ENCODE results near the gene RFX3.

The RFX3 gene

DNA sequence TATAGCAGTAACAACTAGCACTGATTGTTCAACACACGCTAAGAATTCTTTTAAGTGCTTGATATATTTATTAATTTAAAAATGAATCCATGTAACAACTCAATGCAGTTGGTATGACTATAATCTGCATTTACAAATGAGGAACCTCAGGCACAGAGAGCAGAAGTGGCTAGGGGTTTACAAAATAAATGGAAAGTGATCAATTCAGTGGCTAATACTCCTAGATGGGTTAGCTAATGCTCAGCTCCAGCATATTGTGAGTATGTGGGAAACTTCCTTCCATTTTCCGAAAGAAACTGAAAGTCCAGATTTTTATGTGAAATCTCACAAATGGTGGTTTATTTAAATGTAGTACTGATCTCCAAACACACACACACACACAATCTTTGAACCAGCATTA, 128.0 kb downstream of the RFX3 start:
- no peaks in the 10 kb centered on the region for H3K9me3 ChIP-seq (ENCODE audit: control insufficient read depth, insufficient read depth, low read length)
- H3K36me3 ChIP-seq (ENCODE audit: control insufficient read depth, low read length) = no peaks in the 10 kb centered on the region
- no peaks in the 10 kb centered on the region for H3K9me2 ChIP-seq (replicated peaks; ENCODE audit: control insufficient read depth, low read length)
- H3F3A ChIP-seq (ENCODE audit: control insufficient read depth, insufficient read depth) = no peaks in the 10 kb centered on the region
- H3K27me3 ChIP-seq (ENCODE audit: control insufficient read depth, low read length) = no peaks in the 10 kb centered on the region
- H3K79me2 ChIP-seq (ENCODE audit: control insufficient read depth, low read length) = no peaks in the 10 kb centered on the region
- H4K20me1 ChIP-seq (ENCODE audit: control insufficient read depth, insufficient read depth, low read depth, low read length) = no peaks in the 10 kb centered on the region
- peak overlapping the region; percentile 58 for H3K4me2 ChIP-seq (ENCODE audit: low read length)
- peaks cover 22% of the 10 kb centered on the region for H3K4me1 ChIP-seq (ENCODE audit: control insufficient read depth, low read length)
- peak overlapping the region; percentile 46 for H3K4me3 ChIP-seq (ENCODE audit: low read length)
- no peak for TF ChIP-seq EZH2phosphoT487 (IDR thresholded peaks at IDR 0.05; ENCODE audit: borderline replicate concordance, low read length)
- TF ChIP-seq, protein P1, sequence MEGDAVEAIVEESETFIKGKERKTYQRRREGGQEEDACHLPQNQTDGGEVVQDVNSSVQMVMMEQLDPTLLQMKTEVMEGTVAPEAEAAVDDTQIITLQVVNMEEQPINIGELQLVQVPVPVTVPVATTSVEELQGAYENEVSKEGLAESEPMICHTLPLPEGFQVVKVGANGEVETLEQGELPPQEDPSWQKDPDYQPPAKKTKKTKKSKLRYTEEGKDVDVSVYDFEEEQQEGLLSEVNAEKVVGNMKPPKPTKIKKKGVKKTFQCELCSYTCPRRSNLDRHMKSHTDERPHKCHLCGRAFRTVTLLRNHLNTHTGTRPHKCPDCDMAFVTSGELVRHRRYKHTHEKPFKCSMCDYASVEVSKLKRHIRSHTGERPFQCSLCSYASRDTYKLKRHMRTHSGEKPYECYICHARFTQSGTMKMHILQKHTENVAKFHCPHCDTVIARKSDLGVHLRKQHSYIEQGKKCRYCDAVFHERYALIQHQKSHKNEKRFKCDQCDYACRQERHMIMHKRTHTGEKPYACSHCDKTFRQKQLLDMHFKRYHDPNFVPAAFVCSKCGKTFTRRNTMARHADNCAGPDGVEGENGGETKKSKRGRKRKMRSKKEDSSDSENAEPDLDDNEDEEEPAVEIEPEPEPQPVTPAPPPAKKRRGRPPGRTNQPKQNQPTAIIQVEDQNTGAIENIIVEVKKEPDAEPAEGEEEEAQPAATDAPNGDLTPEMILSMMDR (IDR thresholded peaks at IDR 0.05; ENCODE audit: low read depth, low read length, poor library complexity, severe bottlenecking) = no peak
- H3K27ac ChIP-seq (ENCODE audit: low read depth, low read length) = peak overlapping the region; percentile 39

DNA sequence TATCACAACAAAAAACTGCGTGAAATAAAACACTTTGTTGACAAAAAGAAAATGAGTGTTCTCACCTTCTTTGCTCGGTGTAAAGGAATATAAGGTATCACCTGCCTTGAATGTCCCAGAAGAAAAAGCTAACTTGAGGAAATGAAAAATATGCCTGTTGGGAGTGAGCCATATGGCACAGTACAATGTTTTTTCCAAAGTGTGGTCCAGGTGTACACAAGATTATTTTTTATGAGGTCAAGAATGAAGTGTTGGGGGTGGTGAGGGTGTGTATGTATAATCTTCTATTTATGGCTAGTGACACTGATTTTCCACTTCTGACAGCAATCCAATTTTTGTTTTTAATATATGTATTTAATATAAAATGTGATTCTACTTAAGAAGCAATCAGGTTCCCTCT, 134.4 kb downstream of the RFX3 start:
- no peak for TF ChIP-seq EZH2phosphoT487 (IDR thresholded peaks at IDR 0.05; ENCODE audit: borderline replicate concordance, low read length)
- no peaks in the 10 kb centered on the region for H3K9me3 ChIP-seq (ENCODE audit: control insufficient read depth, insufficient read depth, low read length)
- H3K79me2 ChIP-seq (ENCODE audit: control insufficient read depth, low read length) = no peaks in the 10 kb centered on the region
- H3K36me3 ChIP-seq (ENCODE audit: control insufficient read depth, low read length) = peaks cover 11% of the 10 kb centered on the region; the same call in 1 of the 2 replicates
- H3K27me3 ChIP-seq (ENCODE audit: control insufficient read depth, low read length) = no peaks in the 10 kb centered on the region
- H3K27ac ChIP-seq (ENCODE audit: low read depth, low read length) = no peak overlapping the region
- H3K4me3 ChIP-seq (ENCODE audit: low read length) = no peak overlapping the region
- H3K9me2 ChIP-seq (replicated peaks; ENCODE audit: control insufficient read depth, low read length) = no peaks in the 10 kb centered on the region
- H4K20me1 ChIP-seq (ENCODE audit: control insufficient read depth, insufficient read depth, low read depth, low read length) = no peaks in the 10 kb centered on the region
- H3K4me1 ChIP-seq (ENCODE audit: control insufficient read depth, low read length) = no peaks in the 10 kb centered on the region
- no peak overlapping the region for H3K4me2 ChIP-seq (ENCODE audit: low read length)
- no peaks in the 10 kb centered on the region for H3F3A ChIP-seq (ENCODE audit: control insufficient read depth, insufficient read depth)

DNA sequence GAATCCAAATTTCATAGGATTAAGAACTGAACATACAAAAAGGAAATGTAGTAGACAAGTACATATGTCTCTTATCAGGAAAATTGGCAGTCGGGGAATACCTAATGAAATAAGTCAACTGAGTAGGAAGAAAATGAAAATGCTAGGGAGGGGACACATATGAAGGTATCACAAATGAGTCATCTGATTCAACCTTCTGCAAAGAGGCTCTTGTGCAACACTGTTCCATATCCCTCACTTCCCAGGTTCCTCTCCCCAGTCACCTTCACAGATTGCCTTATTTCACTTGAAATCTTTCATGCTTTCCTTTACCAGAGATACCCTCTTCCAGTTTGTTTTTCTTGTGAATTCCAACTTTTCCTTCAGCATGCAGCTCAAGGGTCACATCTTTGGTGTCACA, 139.0 kb downstream of the RFX3 start:
- Histone ChIP-seq H3K4me2 (ENCODE audit: low read length) (no peak overlapping the region), H3K9me2 (replicated peaks; ENCODE audit: control insufficient read depth, low read length) (no peaks in the 10 kb centered on the region), H3K36me3 (ENCODE audit: control insufficient read depth, low read length) (peaks cover 11% of the 10 kb centered on the region; the same call in 1 of the 2 replicates), H3K79me2 (ENCODE audit: control insufficient read depth, low read length) (no peaks in the 10 kb centered on the region), H3K4me1 (ENCODE audit: control insufficient read depth, low read length) (no peaks in the 10 kb centered on the region), H3K27me3 (ENCODE audit: control insufficient read depth, low read length) (no peaks in the 10 kb centered on the region), H4K20me1 (ENCODE audit: control insufficient read depth, insufficient read depth, low read depth, low read length) (no peaks in the 10 kb centered on the region), H3K27ac (ENCODE audit: low read depth, low read length) (no peak overlapping the region), H3K4me3 (ENCODE audit: low read length) (no peak overlapping the region), H3F3A (ENCODE audit: control insufficient read depth, insufficient read depth) (no peaks in the 10 kb centered on the region), H3K9me3 (ENCODE audit: control insufficient read depth, insufficient read depth, low read length) (no peaks in the 10 kb centered on the region)
- TF ChIP-seq, protein P1 (IDR thresholded peaks at IDR 0.05; ENCODE audit: low read depth, low read length, poor library complexity, severe bottlenecking) = no peak
- no peak for TF ChIP-seq EZH2phosphoT487 (IDR thresholded peaks at IDR 0.05; ENCODE audit: borderline replicate concordance, low read length)

DNA sequence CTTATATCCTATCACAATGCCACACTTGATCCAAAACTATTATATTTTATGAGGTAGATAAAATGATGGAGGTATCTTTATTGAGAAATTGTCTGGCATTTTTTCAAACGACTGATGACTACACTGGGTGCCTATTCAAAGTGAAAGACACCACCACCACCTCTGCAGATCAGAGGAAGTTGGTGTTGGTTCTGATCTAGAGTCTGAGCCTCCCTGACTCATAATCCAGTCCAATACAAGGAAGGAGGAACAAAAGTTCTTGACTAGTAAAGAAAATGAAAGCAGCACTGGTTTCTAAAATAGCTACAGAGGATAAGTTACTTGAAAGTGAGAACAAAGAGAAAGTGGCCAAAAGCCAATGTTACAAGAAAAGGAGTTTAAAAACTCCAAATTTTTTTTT, 139.9 kb downstream of the RFX3 start:
- H3K4me1 ChIP-seq (ENCODE audit: control insufficient read depth, low read length) = no peaks in the 10 kb centered on the region
- H3F3A ChIP-seq (ENCODE audit: control insufficient read depth, insufficient read depth) = no peaks in the 10 kb centered on the region
- TF ChIP-seq EZH2phosphoT487 (IDR thresholded peaks at IDR 0.05; ENCODE audit: borderline replicate concordance, low read length) = no peak
- TF ChIP-seq, protein P1 (IDR thresholded peaks at IDR 0.05; ENCODE audit: low read depth, low read length, poor library complexity, severe bottlenecking) = no peak
- H3K36me3 ChIP-seq (ENCODE audit: control insufficient read depth, low read length) = peaks cover 7% of the 10 kb centered on the region; the same call in 1 of the 2 replicates
- no peaks in the 10 kb centered on the region for H3K79me2 ChIP-seq (ENCODE audit: control insufficient read depth, low read length)
- no peak overlapping the region for H3K4me2 ChIP-seq (ENCODE audit: low read length)
- H3K27ac ChIP-seq (ENCODE audit: low read depth, low read length) = no peak overlapping the region
- no peaks in the 10 kb centered on the region for H4K20me1 ChIP-seq (ENCODE audit: control insufficient read depth, insufficient read depth, low read depth, low read length)
- no peaks in the 10 kb centered on the region for H3K9me2 ChIP-seq (replicated peaks; ENCODE audit: control insufficient read depth, low read length)
- H3K9me3 ChIP-seq (ENCODE audit: control insufficient read depth, insufficient read depth, low read length) = no peaks in the 10 kb centered on the region
- H3K27me3 ChIP-seq (ENCODE audit: control insufficient read depth, low read length) = no peaks in the 10 kb centered on the region
- H3K4me3 ChIP-seq (ENCODE audit: low read length) = no peak overlapping the region

Data from DOHH2 (cell line).